HG03135 (cell line): ENCODE results near the gene TRDN.
A peak's percentile ranks its signal among the peaks of the same experiment; 100 is the strongest.

Source experiments
- ATAC-seq: cut with Tn5 transposase; IDR thresholded peaks from one replicate; pipeline ENCODE4 v1.9.1; 2021; ENCODE audit warnings: mild to moderate bottlenecking, moderate library complexity; ENCODE audit not compliant: unreplicated experiment

Gene TRDN, protein sequence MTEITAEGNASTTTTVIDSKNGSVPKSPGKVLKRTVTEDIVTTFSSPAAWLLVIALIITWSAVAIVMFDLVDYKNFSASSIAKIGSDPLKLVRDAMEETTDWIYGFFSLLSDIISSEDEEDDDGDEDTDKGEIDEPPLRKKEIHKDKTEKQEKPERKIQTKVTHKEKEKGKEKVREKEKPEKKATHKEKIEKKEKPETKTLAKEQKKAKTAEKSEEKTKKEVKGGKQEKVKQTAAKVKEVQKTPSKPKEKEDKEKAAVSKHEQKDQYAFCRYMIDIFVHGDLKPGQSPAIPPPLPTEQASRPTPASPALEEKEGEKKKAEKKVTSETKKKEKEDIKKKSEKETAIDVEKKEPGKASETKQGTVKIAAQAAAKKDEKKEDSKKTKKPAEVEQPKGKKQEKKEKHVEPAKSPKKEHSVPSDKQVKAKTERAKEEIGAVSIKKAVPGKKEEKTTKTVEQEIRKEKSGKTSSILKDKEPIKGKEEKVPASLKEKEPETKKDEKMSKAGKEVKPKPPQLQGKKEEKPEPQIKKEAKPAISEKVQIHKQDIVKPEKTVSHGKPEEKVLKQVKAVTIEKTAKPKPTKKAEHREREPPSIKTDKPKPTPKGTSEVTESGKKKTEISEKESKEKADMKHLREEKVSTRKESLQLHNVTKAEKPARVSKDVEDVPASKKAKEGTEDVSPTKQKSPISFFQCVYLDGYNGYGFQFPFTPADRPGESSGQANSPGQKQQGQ

DNA sequence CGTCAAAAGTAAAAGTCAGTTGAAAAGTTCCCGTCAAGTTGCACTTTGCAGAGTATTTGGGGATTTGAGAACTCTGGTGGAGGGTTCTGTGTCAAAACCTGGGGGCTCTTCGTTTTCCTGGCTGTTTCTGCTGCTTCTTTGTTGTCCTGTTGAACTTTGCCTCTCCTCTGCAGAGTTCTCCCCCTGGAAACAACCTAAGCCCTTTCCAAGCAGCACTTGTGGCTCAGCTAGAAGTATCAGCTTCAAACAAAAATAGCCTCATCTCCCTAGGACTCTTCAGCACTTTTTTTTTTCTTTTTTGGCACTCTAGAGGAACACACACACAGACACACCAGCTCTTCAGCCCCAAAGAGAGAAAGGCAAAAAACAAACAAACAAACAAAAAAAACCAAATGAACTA lies at the start of gene TRDN:
Gene TRDN, minus strand, starts transcription at position 169 of the 400 bp plus-strand sequence. CDS start 175 bp downstream, outside the sequence.
- no peak for ATAC-seq

DNA sequence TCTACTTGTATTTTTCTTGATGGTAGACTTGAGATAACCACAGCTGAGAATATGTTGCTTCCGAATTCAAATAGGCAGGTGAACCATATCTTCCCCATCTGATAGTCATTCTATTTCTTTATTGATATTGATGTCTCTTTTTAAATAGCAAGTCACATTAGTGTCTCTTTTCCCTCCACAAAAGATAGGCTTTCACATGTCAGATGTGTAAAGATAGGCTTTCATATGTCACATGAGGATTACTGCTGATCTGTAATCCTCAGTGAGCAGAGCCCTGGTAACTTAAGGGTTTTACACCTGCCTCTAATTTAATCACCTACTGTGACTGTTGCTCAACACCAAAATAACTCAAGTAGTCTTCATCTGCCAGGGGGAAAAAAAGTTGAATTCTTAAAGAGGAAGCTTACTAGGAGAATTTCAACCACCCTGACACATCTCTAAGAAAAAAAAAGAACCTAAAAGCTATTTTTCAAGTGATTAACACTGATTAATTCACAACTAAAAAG lies 45.3 kb upstream of the TRDN start:
- no peak for ATAC-seq

DNA sequence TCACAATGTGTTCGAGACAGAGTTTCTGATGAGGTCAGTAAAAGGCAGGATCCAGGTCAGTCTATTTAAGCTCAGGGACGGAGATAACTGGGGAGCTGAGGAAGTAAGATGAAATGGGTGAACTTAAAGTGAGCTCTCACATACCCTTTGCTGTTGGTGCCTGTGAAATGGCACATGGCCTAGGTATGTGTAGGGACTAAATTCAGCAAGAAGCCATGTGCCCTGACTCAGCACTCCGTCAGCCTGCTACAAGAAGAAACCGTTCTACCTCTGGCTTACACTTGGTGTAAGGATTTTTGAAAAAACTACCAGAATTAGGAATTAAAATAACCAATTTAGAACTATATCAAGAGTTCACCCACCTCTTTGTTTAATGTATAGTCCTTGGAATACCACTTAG lies 41.1 kb upstream of the TRDN start:
- ATAC-seq: no peak

DNA sequence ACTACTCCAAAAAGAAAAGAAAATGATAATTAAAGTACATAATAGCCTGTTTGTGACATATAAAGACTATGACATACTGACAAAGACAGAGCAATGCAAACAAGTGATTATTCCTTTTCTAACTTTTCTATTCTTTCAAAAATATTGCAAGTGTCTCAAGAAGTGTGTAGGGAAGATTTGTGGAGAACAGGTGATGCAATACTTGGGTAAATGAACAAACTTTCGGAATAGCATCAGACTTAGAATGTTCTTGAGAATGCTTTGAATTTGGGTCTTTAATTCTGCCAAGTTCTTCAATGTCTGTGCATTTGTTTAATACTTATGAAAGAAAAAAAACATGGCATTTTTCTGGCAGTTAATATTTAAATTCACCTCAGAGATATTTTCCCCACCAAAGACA lies 40.0 kb upstream of the TRDN start:
- no peak for ATAC-seq

DNA sequence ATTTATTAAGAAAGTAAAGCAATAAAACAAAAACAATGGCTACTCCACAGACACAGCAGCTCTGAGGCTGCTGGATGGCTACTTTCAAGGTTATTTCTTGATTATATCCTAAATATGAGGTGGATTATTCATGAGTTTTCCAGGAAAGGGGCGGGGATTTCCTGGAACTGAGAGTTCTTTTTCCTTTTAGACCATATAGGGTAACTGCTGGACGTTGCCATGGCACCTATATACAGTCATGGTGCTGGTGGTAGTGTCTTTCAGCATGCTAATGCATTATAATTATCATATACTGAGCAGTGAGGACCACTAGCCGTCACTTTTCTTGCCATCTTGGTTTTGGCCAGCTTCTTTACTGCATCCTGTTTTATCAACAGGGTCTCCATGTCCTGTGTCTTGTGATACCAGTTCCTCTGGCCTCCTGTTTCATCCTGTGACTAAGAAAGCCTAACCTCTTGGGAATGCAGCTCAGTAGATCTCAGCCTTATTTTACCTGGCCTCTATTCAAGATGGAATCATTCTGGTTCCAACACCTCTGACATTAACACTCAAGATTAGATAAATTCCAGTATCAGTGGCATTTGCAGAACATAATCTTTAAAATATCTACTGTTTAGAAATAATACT lies 32.3 kb upstream of the TRDN start:
- ATAC-seq: no peak

DNA sequence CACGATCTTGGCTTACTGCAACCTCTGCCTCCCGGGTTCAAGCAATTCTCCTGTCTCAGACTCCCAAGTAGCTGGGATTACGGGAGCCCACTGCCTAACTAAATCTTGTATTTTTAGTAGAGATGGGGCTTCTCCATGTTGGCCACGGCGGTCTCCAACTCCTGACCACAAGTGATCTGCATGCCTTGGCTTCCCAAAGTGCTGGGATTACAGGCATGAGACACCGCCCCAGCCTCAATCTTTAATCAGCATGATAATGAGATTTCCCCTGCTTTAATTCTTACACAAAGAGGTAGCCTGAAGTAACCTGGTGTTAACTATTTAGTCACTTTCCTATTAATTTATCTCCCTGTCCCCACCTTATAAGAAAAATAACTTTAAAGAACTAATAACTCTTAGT lies 31.3 kb upstream of the TRDN start:
- no peak for ATAC-seq

DNA sequence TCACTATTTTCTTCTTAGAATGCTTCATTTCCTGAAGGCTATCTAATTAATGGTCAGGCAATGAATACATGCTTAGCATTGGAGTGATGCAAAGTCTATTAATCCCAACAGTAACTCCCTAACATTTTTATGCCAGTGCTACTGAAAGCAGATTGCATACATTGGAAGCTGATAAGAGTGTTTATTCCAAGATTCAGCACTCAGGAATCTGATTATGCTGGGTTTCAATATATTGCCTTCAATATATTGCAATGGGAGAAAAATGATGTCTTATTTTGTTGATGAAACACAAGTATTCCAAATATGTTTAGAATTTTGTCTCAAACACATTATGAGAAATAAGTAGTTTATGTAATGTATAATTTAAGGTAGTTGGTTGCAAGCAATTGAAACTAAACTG lies 26.7 kb upstream of the TRDN start:
- ATAC-seq: no peak

DNA sequence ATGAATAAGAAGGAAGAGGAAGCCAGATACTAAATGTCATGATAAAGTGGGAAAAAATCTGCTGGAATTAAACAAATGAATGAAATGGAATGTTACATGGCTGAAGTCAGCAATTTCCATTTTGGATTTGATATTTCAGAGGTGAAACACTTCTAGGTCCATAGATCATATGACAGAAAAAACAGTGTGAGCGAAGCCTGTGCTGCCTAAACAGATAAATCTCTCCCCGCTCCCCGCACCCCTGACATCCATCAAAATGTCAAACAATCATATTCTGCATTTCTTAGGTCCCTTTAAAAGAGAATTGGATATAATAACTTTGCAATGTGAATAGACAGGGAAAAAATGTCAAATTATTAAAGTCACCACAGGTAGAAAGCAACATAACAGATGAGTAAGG lies 26.0 kb upstream of the TRDN start:
- no peak for ATAC-seq

DNA sequence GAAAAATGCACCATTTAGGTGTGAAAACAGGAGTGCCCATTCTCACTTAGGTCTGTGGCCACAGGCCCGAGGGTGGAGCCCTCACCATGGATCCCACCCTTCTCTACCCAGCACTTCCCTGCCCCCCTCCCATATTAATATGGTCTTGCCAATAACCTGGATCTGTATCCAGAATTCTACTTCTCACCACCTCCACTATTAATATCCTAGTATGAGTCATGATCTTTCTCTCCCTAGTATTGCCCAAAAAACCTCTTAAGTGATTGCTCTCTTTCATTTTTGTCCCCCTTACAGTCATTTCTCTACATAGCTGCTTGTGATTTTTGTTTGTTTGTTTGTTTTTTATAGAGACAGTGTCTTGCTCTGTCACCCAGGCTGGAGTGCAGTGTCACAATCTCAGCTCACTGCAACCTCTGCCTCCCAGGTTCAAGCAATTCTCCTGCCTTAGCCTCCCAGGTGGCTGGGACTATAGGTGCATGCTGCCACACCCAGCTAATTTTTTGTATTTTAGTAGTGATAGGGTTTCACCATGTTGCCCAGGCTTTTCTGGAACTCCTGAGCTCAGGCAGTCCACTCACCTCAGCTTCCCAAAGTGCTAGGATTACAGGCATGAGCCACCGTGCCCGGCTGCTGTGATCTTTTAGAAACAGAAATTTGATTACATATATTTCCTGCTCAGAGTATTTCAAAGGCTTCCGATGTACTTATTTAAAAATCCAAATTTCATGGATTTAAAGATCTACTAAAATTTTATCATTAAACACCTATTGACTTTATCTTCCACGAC lies 24.5 kb upstream of the TRDN start:
- ATAC-seq: no peak

DNA sequence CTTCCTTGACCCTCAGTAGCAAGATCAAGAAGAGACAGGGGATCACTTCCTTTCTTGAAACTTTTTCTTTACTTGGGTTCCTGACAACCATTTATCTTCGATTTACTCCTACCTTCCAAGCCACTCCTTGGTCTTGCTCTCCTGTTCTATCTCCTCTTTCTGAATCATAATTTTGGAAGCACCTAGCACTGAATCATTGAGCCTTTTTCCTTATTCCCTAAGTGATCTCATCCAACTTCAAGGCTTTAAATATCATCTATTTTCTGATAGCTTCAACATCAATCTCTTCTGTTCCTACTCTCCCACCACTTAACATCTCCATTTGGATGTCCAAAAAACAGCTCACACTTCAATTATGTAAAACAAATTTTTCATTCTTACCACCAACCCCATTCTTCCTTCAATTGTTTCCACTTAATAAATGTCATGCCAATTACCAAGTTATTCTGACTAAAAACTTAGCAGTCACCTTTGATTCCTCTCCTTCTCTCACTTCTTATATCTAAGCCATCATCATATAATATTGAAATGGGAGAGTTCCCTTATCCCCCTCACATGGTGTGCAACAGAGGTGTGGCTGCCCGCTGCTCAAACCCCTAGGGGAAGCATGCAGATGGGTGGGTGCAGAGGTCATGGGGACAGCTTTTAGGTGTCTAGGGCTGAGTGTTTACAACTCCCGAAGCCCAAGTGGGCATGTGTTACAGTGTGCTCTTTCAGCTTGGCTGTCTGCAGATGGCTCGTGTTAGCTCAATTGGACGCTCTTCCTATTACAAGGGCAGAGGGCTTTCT lies 23.4 kb upstream of the TRDN start:
- no peak for ATAC-seq

DNA sequence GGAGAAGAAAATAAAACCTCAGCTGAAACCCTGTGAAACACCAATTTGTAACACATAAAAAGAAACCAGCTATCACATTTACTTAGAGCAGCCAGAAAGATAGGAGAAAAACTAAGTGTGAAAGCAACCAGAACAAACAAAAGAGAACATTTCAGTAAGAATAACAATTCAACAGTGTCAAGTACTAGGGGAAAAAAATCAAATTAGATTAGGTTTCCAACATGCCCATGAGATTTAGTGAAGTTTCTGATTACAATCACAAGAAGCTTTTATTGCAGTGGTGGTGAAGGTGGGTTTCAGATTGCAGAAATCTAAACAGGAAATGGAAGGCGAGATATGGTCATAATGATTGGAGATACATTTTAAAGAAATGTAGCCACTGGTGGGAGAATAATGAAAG lies 22.1 kb upstream of the TRDN start:
- no peak for ATAC-seq

DNA sequence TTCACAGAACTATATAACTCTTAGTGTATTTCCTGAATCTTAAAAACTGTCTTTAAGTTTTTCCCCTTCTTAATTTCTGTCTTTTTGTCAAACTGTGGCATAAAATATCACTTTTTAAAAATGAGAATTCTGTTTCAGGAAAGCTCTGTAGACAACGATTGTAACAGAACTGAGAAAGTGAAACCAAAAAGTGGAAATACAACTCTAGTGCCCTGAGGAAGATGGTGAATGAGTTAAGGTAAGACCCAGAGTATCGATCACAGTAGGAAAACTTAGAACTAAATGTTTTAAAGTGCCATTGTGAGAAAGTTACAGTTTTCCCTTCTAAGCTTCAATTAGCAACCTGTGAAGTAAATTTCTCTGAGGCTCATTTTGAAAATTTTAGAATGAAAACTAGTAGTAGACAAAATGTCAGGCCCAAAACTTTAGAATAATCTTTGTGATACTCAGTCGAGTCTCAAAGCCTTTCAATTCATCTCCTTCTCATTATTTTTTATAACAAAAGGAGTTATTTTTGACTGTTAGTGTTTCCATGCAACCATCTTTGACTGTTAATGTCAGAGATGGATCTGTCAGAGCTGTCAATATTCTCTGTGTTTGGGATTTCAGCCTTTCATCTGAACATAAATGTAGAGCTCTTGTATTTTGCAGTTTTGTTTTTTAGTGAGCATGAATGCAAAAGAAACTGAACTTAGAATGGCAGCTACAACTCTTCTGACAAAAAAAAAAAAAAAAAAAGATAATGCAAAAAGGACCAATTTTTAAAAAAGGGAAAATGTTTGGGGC lies 19.0 kb upstream of the TRDN start:
- ATAC-seq: peak; percentile 57

DNA sequence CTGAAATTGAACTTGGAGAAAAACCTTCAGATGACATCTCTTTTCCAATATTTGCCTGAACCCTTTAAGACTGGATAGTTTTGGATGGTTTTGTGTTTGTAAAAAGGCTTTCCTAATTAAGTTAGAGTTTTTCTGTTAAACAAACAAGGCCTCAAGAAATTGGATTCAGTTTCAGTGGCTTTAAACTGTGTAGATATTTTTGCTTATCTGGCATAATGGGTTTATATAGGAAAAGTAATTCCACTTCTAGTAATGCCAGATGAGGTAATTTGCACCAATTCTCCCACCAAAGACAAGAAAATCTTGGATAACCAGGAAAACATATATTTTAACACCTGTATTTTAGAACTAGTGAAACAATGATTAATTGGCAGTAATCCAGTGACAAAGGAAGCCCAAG lies 12.0 kb upstream of the TRDN start:
- no peak for ATAC-seq

DNA sequence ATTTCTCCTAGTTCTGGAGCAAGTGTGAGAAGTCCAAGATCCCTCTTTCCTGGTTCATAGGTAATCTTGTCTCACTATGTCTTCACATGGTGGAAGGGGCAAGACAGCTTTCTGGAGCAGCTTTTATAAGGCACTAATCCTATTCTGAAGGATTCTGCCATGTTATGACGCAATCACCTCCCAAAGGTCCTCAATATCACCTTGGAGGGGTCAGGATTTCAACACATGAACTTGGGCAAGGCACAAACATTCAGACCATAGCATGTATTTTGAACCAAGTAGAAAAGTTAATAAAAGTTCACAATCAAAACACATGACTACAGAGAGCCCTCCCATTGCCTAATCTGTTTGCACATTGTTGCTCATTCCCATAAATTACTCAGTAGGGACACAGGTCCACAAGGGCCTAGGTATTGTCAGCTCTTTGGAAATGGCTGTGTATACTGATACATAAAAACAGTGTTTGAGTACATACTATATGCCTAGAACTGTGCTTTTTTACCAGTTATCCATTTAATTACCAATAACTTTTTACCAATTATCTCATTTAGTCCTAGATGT lies 11.3 kb upstream of the TRDN start:
- no peak for ATAC-seq

DNA sequence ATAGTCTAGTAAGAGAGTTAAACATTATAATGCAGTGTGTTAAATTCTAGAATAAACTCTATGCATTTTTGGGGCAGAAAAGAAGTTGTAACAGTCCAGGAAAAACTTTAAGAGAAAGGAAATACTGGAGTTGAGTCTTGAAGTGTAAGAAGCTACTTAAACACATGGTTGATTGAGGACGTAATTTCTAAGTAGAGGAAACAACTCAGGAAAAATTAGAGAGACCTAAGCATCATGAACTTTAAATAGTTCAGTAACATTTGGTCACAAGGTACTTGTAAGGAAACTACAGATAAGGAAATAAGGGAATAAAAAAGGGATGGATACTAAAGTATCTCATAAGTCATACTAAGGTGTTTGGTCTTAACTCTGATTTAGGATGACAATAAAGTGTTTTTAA lies 4.7 kb upstream of the TRDN start:
- no peak for ATAC-seq

DNA sequence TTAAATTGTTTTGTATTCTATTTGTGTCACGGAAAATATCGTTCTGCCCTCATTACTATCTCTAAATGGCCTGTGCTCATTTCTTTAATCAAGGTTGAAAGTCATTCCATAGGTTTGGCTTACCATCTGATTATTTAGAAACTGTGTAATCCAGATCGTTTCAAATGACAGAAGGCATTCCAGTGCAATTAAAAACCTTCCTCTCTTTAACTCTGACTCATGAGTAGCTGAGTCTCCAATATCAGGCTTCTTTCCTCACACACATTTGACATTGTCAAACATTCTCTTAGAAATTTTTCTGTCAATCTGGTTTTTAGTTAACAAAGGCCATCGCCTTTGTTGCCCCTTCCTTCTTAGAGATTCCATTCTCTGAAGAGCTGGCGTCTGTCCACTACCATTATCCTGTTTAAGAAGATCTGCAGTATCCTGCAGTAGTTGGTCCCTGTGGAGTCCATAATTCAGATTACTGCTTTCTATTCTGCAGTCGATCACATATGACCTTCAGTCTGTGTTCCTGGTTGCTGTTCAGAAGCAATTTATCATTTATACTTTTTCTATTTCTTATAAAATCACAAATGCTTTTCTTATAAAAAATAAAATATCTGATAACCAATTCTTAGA lies 3.9 kb upstream of the TRDN start:
- ATAC-seq: no peak

DNA sequence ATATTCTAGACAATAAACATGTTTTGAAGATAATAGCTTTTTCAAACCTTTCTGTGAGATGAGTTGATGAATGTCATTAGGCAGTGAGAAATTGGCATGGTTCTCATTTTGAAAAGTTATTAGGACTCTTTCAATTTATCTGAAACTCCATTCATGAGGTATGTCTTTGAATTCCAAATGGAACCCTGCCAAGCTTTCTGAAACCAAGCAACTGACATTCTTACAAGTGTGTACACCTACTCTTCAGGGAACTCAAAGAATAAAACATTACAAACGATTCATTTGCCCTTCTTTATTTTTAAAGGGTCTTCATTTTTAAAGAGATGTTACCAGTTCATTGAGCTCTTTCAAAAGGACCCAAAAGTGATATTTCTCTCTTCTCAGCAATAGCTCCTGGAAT lies 2.1 kb upstream of the TRDN start:
- no peak for ATAC-seq

DNA sequence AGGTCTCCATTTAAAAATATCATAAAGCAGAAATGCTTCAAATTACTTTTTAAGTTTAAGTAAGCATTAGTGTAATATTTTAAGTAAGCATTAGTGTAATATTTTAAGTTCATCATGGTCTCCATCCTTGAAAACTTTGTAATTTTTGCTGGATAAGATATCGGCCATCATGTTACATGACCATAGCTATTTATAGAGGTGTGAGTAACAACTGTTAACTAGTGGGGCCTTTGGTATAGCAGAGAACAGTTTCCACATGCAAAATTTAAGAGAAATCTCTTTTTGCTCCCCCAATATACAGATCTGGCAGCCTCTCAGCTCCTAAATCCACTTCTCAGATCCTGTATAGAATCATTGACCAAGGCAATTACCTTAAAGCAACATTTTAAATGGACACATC lies 468 bp downstream of the TRDN start:
- no peak for ATAC-seq

DNA sequence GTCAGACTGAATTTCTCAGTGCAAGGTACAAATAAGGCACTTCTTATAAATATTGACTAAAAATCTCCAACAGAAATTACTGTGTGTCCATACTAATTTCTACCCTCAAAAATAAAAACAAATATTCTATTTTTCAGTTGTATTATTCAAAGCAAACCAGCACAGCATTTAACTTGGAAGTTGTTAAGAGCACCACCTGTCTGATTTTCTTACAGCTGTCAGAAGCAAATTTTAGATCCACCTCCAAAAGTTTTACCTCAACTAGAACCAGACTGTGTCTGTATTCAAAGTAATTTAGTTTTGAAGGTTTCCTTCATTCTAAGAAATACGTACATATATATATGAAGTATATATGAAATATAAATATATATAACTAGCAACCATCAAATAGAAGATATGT lies 1.2 kb downstream of the TRDN start:
- no peak for ATAC-seq
